Thyroid gland (tissue), 4 donors: ENCODE measurements around the gene OR2T29.

Source experiments
- POLR2A ChIP-seq, 2 donors: fragments of 450-650 bp; IDR thresholded peaks; one replicate each; pipeline ENCODE4 v1.6.1; 2017; ENCODE audit warnings: antibody characterized with exemption in 2 of 2, mild to moderate bottlenecking in 2 of 2, moderate library complexity in 1 of 2
- TF ChIP-seq, protein P1 (sequence below), 6 experiments: fragments of 200-600 bp in 3 of 6; fragments of 450-650 bp in 3 of 6; sonication (generic) in 3 of 6; IDR thresholded peaks; one replicate each; pipeline ENCODE4 v1.5.1; 2016 to 2019; ENCODE audit warnings: antibody characterized with exemption in 6 of 6, mild to moderate bottlenecking in 2 of 6, inconsistent platforms in 1 of 6, moderate library complexity in 1 of 6

DNA sequence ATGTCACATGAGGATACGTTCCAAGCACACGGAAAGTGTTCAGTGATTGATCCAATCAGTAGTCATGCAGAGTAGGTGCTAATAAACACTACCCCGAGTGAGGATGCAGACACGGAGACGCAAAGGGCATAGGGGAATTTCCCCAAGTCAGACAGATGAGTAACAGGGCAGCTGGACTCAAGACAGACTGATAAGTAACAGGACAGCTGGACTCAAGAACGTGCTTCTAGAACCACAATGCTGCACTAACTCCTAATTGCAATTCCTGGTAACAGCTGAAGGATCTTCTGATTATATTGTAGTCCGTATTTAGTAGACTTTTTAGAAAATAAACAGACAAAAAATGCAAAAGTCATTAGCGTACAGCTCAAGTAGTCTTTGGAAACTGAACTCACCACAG lies 36.8 kb upstream of the OR2T29 start:
- TF ChIP-seq, protein P1, sequence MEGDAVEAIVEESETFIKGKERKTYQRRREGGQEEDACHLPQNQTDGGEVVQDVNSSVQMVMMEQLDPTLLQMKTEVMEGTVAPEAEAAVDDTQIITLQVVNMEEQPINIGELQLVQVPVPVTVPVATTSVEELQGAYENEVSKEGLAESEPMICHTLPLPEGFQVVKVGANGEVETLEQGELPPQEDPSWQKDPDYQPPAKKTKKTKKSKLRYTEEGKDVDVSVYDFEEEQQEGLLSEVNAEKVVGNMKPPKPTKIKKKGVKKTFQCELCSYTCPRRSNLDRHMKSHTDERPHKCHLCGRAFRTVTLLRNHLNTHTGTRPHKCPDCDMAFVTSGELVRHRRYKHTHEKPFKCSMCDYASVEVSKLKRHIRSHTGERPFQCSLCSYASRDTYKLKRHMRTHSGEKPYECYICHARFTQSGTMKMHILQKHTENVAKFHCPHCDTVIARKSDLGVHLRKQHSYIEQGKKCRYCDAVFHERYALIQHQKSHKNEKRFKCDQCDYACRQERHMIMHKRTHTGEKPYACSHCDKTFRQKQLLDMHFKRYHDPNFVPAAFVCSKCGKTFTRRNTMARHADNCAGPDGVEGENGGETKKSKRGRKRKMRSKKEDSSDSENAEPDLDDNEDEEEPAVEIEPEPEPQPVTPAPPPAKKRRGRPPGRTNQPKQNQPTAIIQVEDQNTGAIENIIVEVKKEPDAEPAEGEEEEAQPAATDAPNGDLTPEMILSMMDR (IDR thresholded peaks at IDR 0.05) = no peak
- TF ChIP-seq POLR2A (IDR thresholded peaks at IDR 0.05) = no peak
